Measurements from ENCODE around the gene SLC1A1.

- TF ChIP-seq NFRKB (IDR thresholded peaks at IDR 0.05), result no peak
- TF ChIP-seq RFX5 (IDR thresholded peaks at IDR 0.05; ENCODE audit: low read depth, low read length), result no peak
- TF ChIP-seq POLR2A (IDR thresholded peaks at IDR 0.05; ENCODE audit: insufficient read depth in 1 of 2, low read depth in 2 of 2, low read length in 2 of 2), result no peak
- no peak for TF ChIP-seq ZNF781 (CRISPR knock-in tag; IDR thresholded peaks at IDR 0.05; ENCODE audit: borderline replicate concordance, not compliant biosample characterization)
- no peak for TF ChIP-seq POLR2AphosphoS2 (IDR thresholded peaks at IDR 0.05; ENCODE audit: low read depth, low read length)
- no peak for TF ChIP-seq PRDM4 (CRISPR knock-in tag; IDR thresholded peaks at IDR 0.05; ENCODE audit: borderline replicate concordance)
- TF ChIP-seq ZNF10 (CRISPR knock-in tag; IDR thresholded peaks at IDR 0.05; ENCODE audit: borderline replicate concordance, low read depth), result no peak
- TF ChIP-seq ZNF121 (CRISPR knock-in tag; IDR thresholded peaks at IDR 0.05), result no peak
- TF ChIP-seq WIZ (CRISPR knock-in tag; IDR thresholded peaks at IDR 0.05), result no peak
- TF ChIP-seq PBX2 (CRISPR knock-in tag; IDR thresholded peaks at IDR 0.05), result no peak
- TF ChIP-seq PRDM10 (CRISPR knock-in tag; IDR thresholded peaks at IDR 0.05; ENCODE audit: low read depth), result no peak
These were observed 5.3 kb downstream of the SLC1A1 start for GRCh38 chr9:4495537-4495936.
